ENCODE measurements around the gene CEMP1. TPM values are rescaled to one million over a fixed set of nuclear protein-coding genes. Genes with fewer than 3 reads are reported as not detected.
"Not testable (repeated sequence)": the region's sequence is repeated elsewhere in the genome, so short reads cannot be mapped to it uniquely, and the experiment has no call there.

Gene CEMP1
- total RNA-seq, 1 experiment from 2014 or later, result 0.68 TPM

DNA sequence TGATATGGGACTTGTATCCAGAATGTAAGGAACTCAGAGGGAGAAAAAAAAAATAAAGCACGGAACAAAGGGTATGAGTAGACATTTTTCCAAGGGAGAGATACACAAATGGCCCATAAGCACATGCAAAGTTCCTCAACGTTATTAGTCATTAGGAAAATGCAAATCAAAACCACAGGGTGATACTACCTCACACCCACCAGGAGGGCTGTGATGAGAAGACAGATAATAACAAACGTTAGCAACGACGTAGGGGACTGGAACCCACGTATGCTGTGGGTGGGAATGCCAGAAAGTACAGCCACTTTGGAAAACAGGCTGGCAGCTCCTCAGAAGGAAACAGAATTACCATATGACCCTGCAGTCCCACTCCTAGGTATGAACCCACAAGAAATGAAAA is 41.5 kb upstream of the CEMP1 start:
- H3K4me3 ChIP-seq (ENCODE audit: low read depth, low read length); H3K36me3 Mint-ChIP-seq (ENCODE audit: insufficient read depth, unreplicated experiment); CTCF ChIA-PET; intact Hi-C loops (cut with micrococcal nuclease; ENCODE audit: unreplicated experiment); DNase-seq; H3K27ac Mint-ChIP-seq (ENCODE audit: unreplicated experiment); H3K36me3 ChIP-seq (ENCODE audit: control insufficient read depth, insufficient read depth, low read length); H3K4me1 ChIP-seq; H3K4me3 Mint-ChIP-seq (ENCODE audit: unreplicated experiment); BruUV-seq (replicated peaks); H3K27me3 ChIP-seq (replicated peaks; ENCODE audit: control insufficient read depth, insufficient read depth, low read length); H3K9me3 Mint-ChIP-seq (ENCODE audit: unreplicated experiment); H3K27me3 Mint-ChIP-seq (ENCODE audit: insufficient read depth, unreplicated experiment); H3K9me3 ChIP-seq; POLR2A ChIA-PET; H3K4me1 Mint-ChIP-seq (ENCODE audit: low read depth, unreplicated experiment): not testable (repeated sequence)

GRCh38 chr16:2568573-2568972 is 37.4 kb upstream of the CEMP1 start:
- H3K27me3 Mint-ChIP-seq (ENCODE audit: insufficient read depth, unreplicated experiment); H3K9me3 Mint-ChIP-seq (ENCODE audit: unreplicated experiment); H3K4me1 ChIP-seq; H3K4me3 Mint-ChIP-seq (ENCODE audit: unreplicated experiment); CTCF ChIA-PET; POLR2A ChIA-PET; H3K9me3 ChIP-seq; H3K36me3 Mint-ChIP-seq (ENCODE audit: insufficient read depth, unreplicated experiment); H3K36me3 ChIP-seq (ENCODE audit: control insufficient read depth, insufficient read depth, low read length); BruUV-seq (replicated peaks); H3K27ac Mint-ChIP-seq (ENCODE audit: unreplicated experiment); DNase-seq; H3K27me3 ChIP-seq (replicated peaks; ENCODE audit: control insufficient read depth, insufficient read depth, low read length); H3K4me3 ChIP-seq (ENCODE audit: low read depth, low read length); intact Hi-C loops (cut with micrococcal nuclease; ENCODE audit: unreplicated experiment); H3K4me1 Mint-ChIP-seq (ENCODE audit: low read depth, unreplicated experiment): not testable (repeated sequence)

DNA sequence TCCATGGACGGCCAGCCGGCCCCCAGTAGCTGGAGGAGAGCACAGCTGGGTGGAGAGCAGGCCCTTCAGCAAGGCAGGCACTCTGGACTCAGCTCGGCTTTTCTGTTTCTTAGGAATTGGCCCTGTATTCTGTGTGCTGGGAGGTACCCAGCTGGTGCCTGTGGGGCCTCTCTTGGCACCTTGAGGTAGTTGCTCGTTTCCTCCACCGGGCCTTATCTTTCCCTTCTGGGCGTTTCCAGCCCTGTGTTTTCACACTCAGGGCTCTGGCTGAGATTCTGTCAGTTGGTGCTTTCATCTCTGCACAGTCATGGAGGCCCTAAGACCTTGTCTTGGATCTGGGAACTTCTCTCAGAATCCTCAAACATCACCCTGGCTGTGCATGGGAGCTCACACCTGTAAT is 36.3 kb upstream of the CEMP1 start:
- H3K9me3 Mint-ChIP-seq (ENCODE audit: unreplicated experiment); H3K36me3 Mint-ChIP-seq (ENCODE audit: insufficient read depth, unreplicated experiment); H3K27ac Mint-ChIP-seq (ENCODE audit: unreplicated experiment); H3K4me1 ChIP-seq; H3K27me3 ChIP-seq (replicated peaks; ENCODE audit: control insufficient read depth, insufficient read depth, low read length); DNase-seq; H3K4me3 ChIP-seq (ENCODE audit: low read depth, low read length); H3K4me1 Mint-ChIP-seq (ENCODE audit: low read depth, unreplicated experiment); POLR2A ChIA-PET; intact Hi-C loops (cut with micrococcal nuclease; ENCODE audit: unreplicated experiment); H3K27me3 Mint-ChIP-seq (ENCODE audit: insufficient read depth, unreplicated experiment); H3K9me3 ChIP-seq; H3K4me3 Mint-ChIP-seq (ENCODE audit: unreplicated experiment); CTCF ChIA-PET; BruUV-seq (replicated peaks); H3K36me3 ChIP-seq (ENCODE audit: control insufficient read depth, insufficient read depth, low read length): not testable (repeated sequence)

- BruUV-seq (replicated peaks); H3K4me3 Mint-ChIP-seq (ENCODE audit: unreplicated experiment); H3K27ac Mint-ChIP-seq (ENCODE audit: unreplicated experiment); H3K36me3 ChIP-seq (ENCODE audit: control insufficient read depth, insufficient read depth, low read length); H3K4me1 ChIP-seq; H3K36me3 Mint-ChIP-seq (ENCODE audit: insufficient read depth, unreplicated experiment); H3K4me3 ChIP-seq (ENCODE audit: low read depth, low read length); H3K9me3 Mint-ChIP-seq (ENCODE audit: unreplicated experiment); H3K4me1 Mint-ChIP-seq (ENCODE audit: low read depth, unreplicated experiment); H3K9me3 ChIP-seq; intact Hi-C loops (cut with micrococcal nuclease; ENCODE audit: unreplicated experiment); CTCF ChIA-PET; H3K27me3 ChIP-seq (replicated peaks; ENCODE audit: control insufficient read depth, insufficient read depth, low read length); H3K27me3 Mint-ChIP-seq (ENCODE audit: insufficient read depth, unreplicated experiment); POLR2A ChIA-PET: not testable (repeated sequence)
- peak; percentile 67 to 82 for DNase-seq
- TF ChIP-seq CTCF (IDR thresholded peaks at IDR 0.05; ENCODE audit: insufficient read depth in 1 of 2, low read depth in 1 of 2, low read length in 1 of 2, severe bottlenecking in 1 of 2, unreplicated experiment in 1 of 2), result peak; percentile 3 to 56
Measured at GRCh38 chr16:2560798-2561133, 29.6 kb upstream of the CEMP1 start.

DNA sequence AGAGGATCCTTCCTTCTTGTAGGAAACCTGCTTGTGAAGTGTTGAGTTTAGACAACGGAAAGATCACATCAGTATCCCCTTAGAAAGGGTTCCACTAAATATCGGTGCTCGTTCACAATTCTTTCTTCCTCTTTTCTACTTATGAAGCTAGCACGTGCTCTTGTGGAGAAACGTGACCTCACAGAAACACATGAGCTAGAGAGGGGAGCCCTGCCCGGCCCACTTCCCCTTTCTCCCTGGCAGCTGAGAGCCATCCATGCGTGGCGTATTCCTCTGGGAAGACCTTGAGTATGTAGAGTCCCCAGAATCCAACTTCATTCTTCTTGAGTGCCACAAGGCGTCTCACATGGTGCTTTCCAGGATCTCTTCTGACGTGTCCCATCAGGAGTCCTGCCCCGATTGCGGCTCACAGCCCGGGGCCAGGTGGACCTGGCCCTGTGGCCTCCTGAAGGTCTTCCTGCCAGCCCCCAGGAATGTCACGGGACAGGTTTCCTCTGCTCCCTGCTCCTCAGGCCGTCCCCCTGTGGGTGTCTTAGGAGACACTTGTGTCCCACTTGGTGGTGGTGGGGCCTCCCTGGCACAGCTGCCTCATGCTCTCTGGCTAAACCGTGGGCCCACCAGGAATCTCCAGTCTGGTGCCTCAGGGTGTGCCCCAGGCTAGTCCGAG is 29.1 kb upstream of the CEMP1 start:
- H3K27ac Mint-ChIP-seq (ENCODE audit: unreplicated experiment); CTCF ChIA-PET; H3K27me3 Mint-ChIP-seq (ENCODE audit: insufficient read depth, unreplicated experiment); H3K4me3 ChIP-seq (ENCODE audit: low read depth, low read length); H3K4me3 Mint-ChIP-seq (ENCODE audit: unreplicated experiment); H3K4me1 Mint-ChIP-seq (ENCODE audit: low read depth, unreplicated experiment); DNase-seq; H3K27me3 ChIP-seq (replicated peaks; ENCODE audit: control insufficient read depth, insufficient read depth, low read length); intact Hi-C loops (cut with micrococcal nuclease; ENCODE audit: unreplicated experiment); H3K36me3 Mint-ChIP-seq (ENCODE audit: insufficient read depth, unreplicated experiment); H3K36me3 ChIP-seq (ENCODE audit: control insufficient read depth, insufficient read depth, low read length); H3K9me3 Mint-ChIP-seq (ENCODE audit: unreplicated experiment); H3K4me1 ChIP-seq; H3K9me3 ChIP-seq; POLR2A ChIA-PET: not testable (repeated sequence)
- BruUV-seq (replicated peaks), result TSS peak; percentile 75

- H3K27me3 Mint-ChIP-seq (ENCODE audit: insufficient read depth, unreplicated experiment); H3K9me3 Mint-ChIP-seq (ENCODE audit: unreplicated experiment); H3K4me3 Mint-ChIP-seq (ENCODE audit: unreplicated experiment); H3K27me3 ChIP-seq (replicated peaks; ENCODE audit: control insufficient read depth, insufficient read depth, low read length); H3K27ac Mint-ChIP-seq (ENCODE audit: unreplicated experiment); POLR2A ChIA-PET; H3K4me1 Mint-ChIP-seq (ENCODE audit: low read depth, unreplicated experiment); H3K36me3 Mint-ChIP-seq (ENCODE audit: insufficient read depth, unreplicated experiment); DNase-seq; H3K4me1 ChIP-seq; H3K4me3 ChIP-seq (ENCODE audit: low read depth, low read length); H3K9me3 ChIP-seq; BruUV-seq (replicated peaks); intact Hi-C loops (cut with micrococcal nuclease; ENCODE audit: unreplicated experiment); H3K36me3 ChIP-seq (ENCODE audit: control insufficient read depth, insufficient read depth, low read length); CTCF ChIA-PET: not testable (repeated sequence)
Measured at GRCh38 chr16:2557150-2557549, 25.9 kb upstream of the CEMP1 start.
